Osteoblast (primary cell): Measurements from ENCODE around the gene CCDC112. TPM values are rescaled to one million over a fixed set of nuclear protein-coding genes. Genes with fewer than 3 reads are reported as not detected.

Source experiments
- DNase-seq: peaks from one replicate; pipeline ENCODE4 v3.0.0; 2011; ENCODE audit warnings: low spot score, mixed read lengths; ENCODE audit not compliant: insufficient read length; ENCODE audit errors: missing footprints
- H2AFZ ChIP-seq: 2 replicates; pipeline ENCODE4 v1.6.0; 2011; ENCODE audit warnings: mild to moderate bottlenecking, low read length
- H3K27ac ChIP-seq: 2 replicates; pipeline ENCODE4 v1.5.1; 2011; ENCODE audit warnings: mild to moderate bottlenecking, low read depth, low read length, moderate library complexity
- H3K27me3 ChIP-seq: 2 replicates; pipeline ENCODE4 v1.6.0; 2012; ENCODE audit warnings: mild to moderate bottlenecking, control low read depth, inconsistent platforms, low read length, moderate library complexity; ENCODE audit not compliant: insufficient read depth
- H3K36me3 ChIP-seq: 2 replicates; pipeline ENCODE4 v1.5.1; 2011; ENCODE audit warnings: mild to moderate bottlenecking, low read length, control low read depth, moderate library complexity; ENCODE audit not compliant: insufficient read depth
- H3K4me1 ChIP-seq: 2 replicates; pipeline ENCODE4 v1.5.1; 2011; ENCODE audit warnings: mild to moderate bottlenecking, low read length, control low read depth, moderate library complexity; ENCODE audit not compliant: insufficient read depth
- H3K4me2 ChIP-seq: 2 replicates; pipeline ENCODE4 v1.6.0; 2011; ENCODE audit warnings: mild to moderate bottlenecking, low read length; ENCODE audit not compliant: insufficient read depth
- H3K4me3 ChIP-seq: fragments of 200-600 bp; sonication (generic); 3 replicates; pipeline ENCODE4 v1.5.1; 2012; ENCODE audit warnings: mild to moderate bottlenecking, low read length, inconsistent platforms; ENCODE audit not compliant: insufficient read depth
- H3K79me2 ChIP-seq: 2 replicates; pipeline ENCODE4 v1.6.0; 2012; ENCODE audit warnings: mild to moderate bottlenecking, low read length, control low read depth, inconsistent platforms; ENCODE audit not compliant: insufficient read depth
- H3K9me3 ChIP-seq: 2 replicates; pipeline ENCODE4 v1.5.1; 2011; ENCODE audit warnings: low read depth, low read length, control low read depth
- H4K20me1 ChIP-seq: 2 replicates; pipeline ENCODE4 v1.6.0; 2012; ENCODE audit warnings: mild to moderate bottlenecking, low read length, control low read depth; ENCODE audit not compliant: insufficient read depth
- small RNA-seq: library from RNA; depleted of rRNA; stranded (forward); fragments of <200 nt; gene quantifications from one replicate; pipeline ENCODE3, GENCODE V24; 2012
- total RNA-seq: library from RNA; depleted of rRNA; stranded (reverse); fragments of >200 nt; gene quantifications from 2 replicates; pipeline ENCODE4 v1.2.3, GENCODE V29; 2012
- TF ChIP-seq, protein P1 (sequence below): IDR thresholded peaks from 2 replicates; pipeline ENCODE4 v1.5.1; 2011; ENCODE audit warnings: mild to moderate bottlenecking, low read depth, low read length, moderate library complexity; ENCODE audit errors: extremely low read depth

Gene CCDC112
- total RNA-seq, 1 donor: 4.7 TPM

DNA sequence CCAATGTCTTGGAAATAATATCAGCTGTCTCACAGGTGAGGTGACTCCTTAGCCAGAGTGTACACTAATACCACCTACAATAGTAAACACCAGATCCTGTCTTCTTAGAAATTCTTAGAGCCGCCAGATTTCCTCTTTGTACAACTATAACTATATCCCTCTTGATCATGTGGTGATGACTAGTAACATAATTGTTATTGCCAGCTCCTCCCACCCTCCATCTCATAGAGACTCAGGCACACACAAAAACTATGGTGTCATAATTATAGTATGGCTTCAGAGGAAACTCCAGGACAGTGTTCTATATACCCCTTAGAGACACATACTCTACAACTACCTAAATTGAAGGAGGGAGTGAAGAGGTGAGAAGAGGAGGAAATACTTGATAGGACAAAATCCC lies 66.8 kb downstream of the CCDC112 start:
- Histone ChIP-seq H3K4me2 (no peak overlapping the region), H3K4me1 (no peaks in the 10 kb centered on the region), H2AFZ (no peak overlapping the region), H3K27ac (no peak overlapping the region), H3K9me3 (no peaks in the 10 kb centered on the region), H3K36me3 (peaks cover 19% of the 10 kb centered on the region), H3K79me2 (peaks cover 7% of the 10 kb centered on the region), H3K27me3 (no peaks in the 10 kb centered on the region), H4K20me1 (no peaks in the 10 kb centered on the region), H3K4me3 (no peak overlapping the region)
- DNase-seq: no peak
- TF ChIP-seq, protein P1, sequence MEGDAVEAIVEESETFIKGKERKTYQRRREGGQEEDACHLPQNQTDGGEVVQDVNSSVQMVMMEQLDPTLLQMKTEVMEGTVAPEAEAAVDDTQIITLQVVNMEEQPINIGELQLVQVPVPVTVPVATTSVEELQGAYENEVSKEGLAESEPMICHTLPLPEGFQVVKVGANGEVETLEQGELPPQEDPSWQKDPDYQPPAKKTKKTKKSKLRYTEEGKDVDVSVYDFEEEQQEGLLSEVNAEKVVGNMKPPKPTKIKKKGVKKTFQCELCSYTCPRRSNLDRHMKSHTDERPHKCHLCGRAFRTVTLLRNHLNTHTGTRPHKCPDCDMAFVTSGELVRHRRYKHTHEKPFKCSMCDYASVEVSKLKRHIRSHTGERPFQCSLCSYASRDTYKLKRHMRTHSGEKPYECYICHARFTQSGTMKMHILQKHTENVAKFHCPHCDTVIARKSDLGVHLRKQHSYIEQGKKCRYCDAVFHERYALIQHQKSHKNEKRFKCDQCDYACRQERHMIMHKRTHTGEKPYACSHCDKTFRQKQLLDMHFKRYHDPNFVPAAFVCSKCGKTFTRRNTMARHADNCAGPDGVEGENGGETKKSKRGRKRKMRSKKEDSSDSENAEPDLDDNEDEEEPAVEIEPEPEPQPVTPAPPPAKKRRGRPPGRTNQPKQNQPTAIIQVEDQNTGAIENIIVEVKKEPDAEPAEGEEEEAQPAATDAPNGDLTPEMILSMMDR: no peak

DNA sequence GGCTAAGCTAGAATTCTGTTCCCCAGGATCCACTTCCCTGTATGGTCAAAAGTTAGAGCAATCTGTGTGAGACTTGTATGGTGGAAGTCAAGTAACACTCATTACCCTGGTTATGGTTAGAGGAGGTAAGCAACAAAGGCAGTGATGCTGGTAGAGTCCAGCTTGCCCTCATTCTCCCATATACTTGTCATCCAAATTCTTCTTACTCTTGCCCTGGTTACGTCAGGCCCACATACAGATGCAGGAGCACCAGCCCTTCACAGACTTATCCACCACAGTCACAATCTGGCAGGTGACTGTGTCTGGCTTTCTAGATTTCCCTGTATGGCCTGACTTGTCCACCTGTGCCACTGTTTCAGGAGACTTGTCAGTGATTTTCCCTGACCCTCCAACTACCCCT lies 69.2 kb downstream of the CCDC112 start:
- no peak for DNase-seq
- Histone ChIP-seq H4K20me1 (no peaks in the 10 kb centered on the region), H2AFZ (no peak overlapping the region), H3K36me3 (peaks cover 25% of the 10 kb centered on the region), H3K9me3 (no peaks in the 10 kb centered on the region), H3K79me2 (peaks cover 7% of the 10 kb centered on the region), H3K4me3 (no peak overlapping the region), H3K4me1 (no peaks in the 10 kb centered on the region), H3K27me3 (no peaks in the 10 kb centered on the region), H3K27ac (no peak overlapping the region), H3K4me2 (no peak overlapping the region)
- TF ChIP-seq, protein P1: no peak

Small RNA genes lying within 50 kb of the gene (small RNA-seq; reads per million reads assigned to genes)
- gene HMGN1P15: not detected

Other genes with a start within 250 kb of the CCDC112 start
- under 0.01 and 0.36 TPM in 2 replicates for gene TRIM36, start 126.7 kb downstream of the CCDC112 start, total RNA-seq
- gene PGGT1B, start 33.8 kb downstream of the CCDC112 start, total RNA-seq: 14.1 and 17.4 TPM in 2 replicates
- gene FEM1C, start 248.1 kb upstream of the CCDC112 start, total RNA-seq: 17.1 and 17.4 TPM in 2 replicates